Neural progenitor cell (in vitro differentiated cells): ENCODE data around the gene LIG4. TPM values are rescaled to one million over a fixed set of nuclear protein-coding genes. Genes with fewer than 3 reads are reported as not detected.
A peak's percentile ranks its signal among the peaks of the same experiment; 100 is the strongest.

Source experiments
- DNase-seq: peaks from one replicate; pipeline ENCODE4 v3.0.0-alpha.2; 2016; ENCODE audit warnings: low spot score
- H2AFZ ChIP-seq: fragments of 200-600 bp; sonication (generic); replicated peaks from 2 replicates; pipeline ENCODE4 v1.6.1; 2016; ENCODE audit warnings: antibody characterized with exemption
- H3F3A ChIP-seq: fragments of 200-600 bp; sonication (generic); 2 replicates; pipeline ENCODE4 v1.6.1; 2016; ENCODE audit warnings: antibody characterized with exemption, low read depth
- H3K27ac ChIP-seq: fragments of 200-600 bp; sonication (generic); 2 replicates; pipeline ENCODE4 v1.5.1; 2016; ENCODE audit warnings: mild to moderate bottlenecking
- H3K27me3 ChIP-seq: fragments of 200-600 bp; sonication (generic); 2 replicates; pipeline ENCODE4 v1.6.1; 2016; ENCODE audit warnings: mild to moderate bottlenecking, moderate library complexity
- H3K36me3 ChIP-seq: fragments of 200-600 bp; sonication (generic); 2 replicates; pipeline ENCODE4 v1.5.1; 2016
- H3K4me1 ChIP-seq: fragments of 200-600 bp; sonication (generic); 2 replicates; pipeline ENCODE4 v1.6.1; 2016; ENCODE audit warnings: mixed run types
- H3K4me2 ChIP-seq: fragments of 200-600 bp; sonication (generic); 2 replicates; pipeline ENCODE4 v1.6.1; 2016
- H3K4me3 ChIP-seq: fragments of 200-600 bp; sonication (generic); 2 replicates; pipeline ENCODE4 v1.5.1; 2016
- H3K79me2 ChIP-seq: fragments of 200-600 bp; sonication (generic); 2 replicates; pipeline ENCODE4 v1.6.1; 2016; ENCODE audit warnings: low read depth
- H3K9ac ChIP-seq: fragments of 200-600 bp; sonication (generic); 2 replicates; pipeline ENCODE4 v1.6.1; 2016
- H3K9me3 ChIP-seq: fragments of 200-600 bp; sonication (generic); 2 replicates; pipeline ENCODE4 v1.5.1; 2016; ENCODE audit warnings: low read depth
- H4K20me1 ChIP-seq: fragments of 200-600 bp; sonication (generic); 2 replicates; pipeline ENCODE4 v1.6.1; 2016; ENCODE audit warnings: low read depth
- H3K27ac Mint-ChIP-seq: 3 replicates; pipeline ENCODE4 v1.8.0; 2021; ENCODE audit warnings: mixed read lengths
- H3K27me3 Mint-ChIP-seq: 2 replicates; pipeline ENCODE4 v1.8.0; 2022; ENCODE audit warnings: low read depth, mild to moderate bottlenecking, inconsistent platforms, moderate library complexity, mixed read lengths; ENCODE audit not compliant: insufficient read depth
- H3K36me3 Mint-ChIP-seq: 3 replicates; pipeline ENCODE4 v1.8.0; 2021; ENCODE audit warnings: mixed read lengths
- H3K4me1 Mint-ChIP-seq: 3 replicates; pipeline ENCODE4 v1.8.0; 2021; ENCODE audit warnings: mixed read lengths
- H3K4me3 Mint-ChIP-seq: 3 replicates; pipeline ENCODE4 v1.8.0; 2021; ENCODE audit warnings: mild to moderate bottlenecking, moderate library complexity, mixed read lengths
- H3K9me3 Mint-ChIP-seq: 3 replicates; pipeline ENCODE4 v1.8.0; 2020; ENCODE audit warnings: mixed read lengths
- CTCF ChIP-seq: fragments of 200-600 bp; sonication (generic); IDR thresholded peaks from 2 replicates; pipeline ENCODE4 v1.5.1; 2017; ENCODE audit warnings: antibody characterized with exemption, mild to moderate bottlenecking
- EZH2 ChIP-seq: fragments of 200-600 bp; sonication (generic); IDR thresholded peaks from 2 replicates; pipeline ENCODE4 v1.6.1; 2017; ENCODE audit warnings: antibody characterized with exemption, mild to moderate bottlenecking, moderate library complexity
- EZH2phosphoT487 ChIP-seq: fragments of 200-600 bp; sonication (generic); IDR thresholded peaks from 2 replicates; pipeline ENCODE4 v1.6.1; 2017; ENCODE audit warnings: antibody characterized with exemption
- total RNA-seq: library from RNA; depleted of rRNA; stranded (reverse); fragments of >200 nt; gene quantifications from 2 replicates; pipeline ENCODE4 v1.2.3, GENCODE V29; 2015; ENCODE audit warnings: low replicate concordance

LIG4 gene
- total RNA-seq, 1 donor from 2014 or later = 16.3 TPM

GRCh38 chr13:108225440-108225839, 10.1 kb upstream of the LIG4 start:
- H3K27ac Mint-ChIP-seq = no peak overlapping the region
- H3K36me3 ChIP-seq = no peaks in the 10 kb centered on the region
- H2AFZ ChIP-seq = no peak overlapping the region
- H3K4me3 Mint-ChIP-seq = no peak overlapping the region
- H3K79me2 ChIP-seq = peaks cover 71% of the 10 kb centered on the region
- no peak overlapping the region for H3K4me3 ChIP-seq
- H3K4me1 Mint-ChIP-seq = peaks cover 13% of the 10 kb centered on the region
- no peak for TF ChIP-seq EZH2
- no peak for TF ChIP-seq EZH2phosphoT487
- TF ChIP-seq CTCF = no peak
- no peaks in the 10 kb centered on the region for H3K9me3 Mint-ChIP-seq
- no peaks in the 10 kb centered on the region for H3K27me3 ChIP-seq
- H3K4me1 ChIP-seq = no peaks in the 10 kb centered on the region
- no peak overlapping the region for H3K9ac ChIP-seq
- DNase-seq = no peak
- H3K36me3 Mint-ChIP-seq = peaks cover 9% of the 10 kb centered on the region
- H3K4me2 ChIP-seq = no peak overlapping the region
- H4K20me1 ChIP-seq = peaks cover 47% of the 10 kb centered on the region
- no peaks in the 10 kb centered on the region for H3F3A ChIP-seq
- no peaks in the 10 kb centered on the region for H3K9me3 ChIP-seq
- H3K27ac ChIP-seq = no peak overlapping the region
- H3K27me3 Mint-ChIP-seq = no peaks in the 10 kb centered on the region

GRCh38 chr13:108223687-108224503, 8.6 kb upstream of the LIG4 start:
- TF ChIP-seq CTCF = no peak
- no peak for TF ChIP-seq EZH2phosphoT487
- TF ChIP-seq EZH2 = no peak
- H3K27me3 ChIP-seq = no peaks in the 10 kb centered on the region
- Mint-ChIP-seq H3K9me3 (no peaks in the 10 kb centered on the region), H3K27me3 (no peaks in the 10 kb centered on the region), H3K4me3 (no peak overlapping the region), H3K27ac (no peak overlapping the region), H3K4me1 (peaks cover 28% of the 10 kb centered on the region), H3K36me3 (no peaks in the 10 kb centered on the region)
- H4K20me1 ChIP-seq = peaks cover 58% of the 10 kb centered on the region
- no peak overlapping the region for H2AFZ ChIP-seq
- no peaks in the 10 kb centered on the region for H3K4me1 ChIP-seq
- no peaks in the 10 kb centered on the region for H3F3A ChIP-seq
- DNase-seq = no peak
- no peak overlapping the region for H3K4me3 ChIP-seq
- H3K9ac ChIP-seq = no peak overlapping the region
- no peaks in the 10 kb centered on the region for H3K9me3 ChIP-seq
- H3K4me2 ChIP-seq = no peak overlapping the region
- H3K27ac ChIP-seq = no peak overlapping the region
- H3K79me2 ChIP-seq = peaks cover 82% of the 10 kb centered on the region
- H3K36me3 ChIP-seq = no peaks in the 10 kb centered on the region

DNA sequence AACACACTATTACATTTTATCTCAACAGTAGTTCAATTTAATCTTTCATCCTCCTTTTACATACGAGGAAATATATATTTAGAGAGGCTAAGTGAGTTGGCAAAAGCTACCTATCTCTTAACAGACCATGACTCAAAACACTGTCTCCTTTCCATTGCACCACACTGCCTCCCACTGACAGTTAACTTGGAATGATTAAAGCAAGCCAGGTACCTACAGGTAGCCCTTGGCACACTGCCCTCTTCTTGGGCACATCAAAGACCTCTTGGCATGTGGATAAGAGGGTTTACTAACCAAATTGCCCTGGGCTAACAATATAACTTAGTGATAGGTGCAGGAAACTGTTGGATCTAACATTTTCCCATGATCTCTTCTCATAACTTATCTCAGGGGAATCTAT, 4.7 kb upstream of the LIG4 start:
- Histone ChIP-seq H3F3A (peaks cover 8% of the 10 kb centered on the region), H3K9me3 (no peaks in the 10 kb centered on the region), H4K20me1 (peaks cover 36% of the 10 kb centered on the region), H3K4me3 (no peak overlapping the region), H3K4me1 (peaks cover 10% of the 10 kb centered on the region), H2AFZ (no peak overlapping the region), H3K79me2 (peaks cover 76% of the 10 kb centered on the region), H3K9ac (no peak overlapping the region), H3K36me3 (no peaks in the 10 kb centered on the region), H3K27ac (no peak overlapping the region), H3K4me2 (peak overlapping the region; percentile 88), H3K27me3 (no peaks in the 10 kb centered on the region)
- no peak for TF ChIP-seq CTCF
- no peak for TF ChIP-seq EZH2
- no peak for TF ChIP-seq EZH2phosphoT487
- no peak for DNase-seq
- peaks cover 26% of the 10 kb centered on the region for H3K4me1 Mint-ChIP-seq
- peak overlapping the region; percentile 94 for H3K4me3 Mint-ChIP-seq
- H3K9me3 Mint-ChIP-seq = no peaks in the 10 kb centered on the region
- H3K27ac Mint-ChIP-seq = no peak overlapping the region
- no peaks in the 10 kb centered on the region for H3K36me3 Mint-ChIP-seq
- H3K27me3 Mint-ChIP-seq = peaks cover 2% of the 10 kb centered on the region
